Umbilical cord (tissue), 2 donors: ENCODE results near the gene MYO10. TPM values are rescaled to one million over a fixed set of nuclear protein-coding genes. Genes with fewer than 3 reads are reported as not detected.
"Not testable (repeated sequence)": the region's sequence is repeated elsewhere in the genome, so short reads cannot be mapped to it uniquely, and the experiment has no call there.

Experiments
- DNase-seq: peaks from one replicate; pipeline ENCODE4 v3.0.0-alpha.2; 2015; ENCODE audit warnings: low spot score
- total RNA-seq: library from RNA; depleted of rRNA; stranded (reverse); fragments of >200 nt; gene quantifications from one replicate; pipeline ENCODE4 v1.2.3, GENCODE V29; 2014; ENCODE audit warnings: low replicate concordance; ENCODE audit not compliant: insufficient read depth

Gene MYO10
- total RNA-seq: 24.1 TPM

GRCh38 chr5:16936150-16936988, at the start of gene MYO10:
TSS of gene MYO10 (minus strand) at chr5:16936288. CDS start at chr5:16935808, 480 bp downstream.
- peak; percentile 72 for DNase-seq

- DNase-seq: not testable (repeated sequence)
These were observed 49.2 kb upstream of the MYO10 start for GRCh38 chr5:16985304-16985703.

- no peak for DNase-seq
These were observed 47.9 kb upstream of the MYO10 start for GRCh38 chr5:16983972-16984371.

- DNase-seq: no peak
These were observed 47.0 kb upstream of the MYO10 start for GRCh38 chr5:16983022-16983639.

GRCh38 chr5:16981700-16982099, 45.6 kb upstream of the MYO10 start:
- DNase-seq: no peak

GRCh38 chr5:16980983-16981382, 44.9 kb upstream of the MYO10 start:
- no peak for DNase-seq

GRCh38 chr5:16978296-16978695, 42.2 kb upstream of the MYO10 start:
- DNase-seq: no peak

- DNase-seq: no peak
These were observed 40.5 kb upstream of the MYO10 start for GRCh38 chr5:16976625-16977008.

- DNase-seq: no peak
These were observed 40.0 kb upstream of the MYO10 start for GRCh38 chr5:16975950-16976624.

GRCh38 chr5:16974981-16975380, 38.9 kb upstream of the MYO10 start:
- DNase-seq: no peak

- no peak for DNase-seq
These were observed 34.7 kb upstream of the MYO10 start for GRCh38 chr5:16970826-16971225.

- no peak for DNase-seq
These were observed 34.2 kb upstream of the MYO10 start for GRCh38 chr5:16970260-16970659.

- DNase-seq: no peak
These were observed 29.5 kb upstream of the MYO10 start for GRCh38 chr5:16965581-16965980.

GRCh38 chr5:16963821-16964220, 27.7 kb upstream of the MYO10 start:
- DNase-seq: no peak

GRCh38 chr5:16961131-16961530, 25.0 kb upstream of the MYO10 start:
- peak; percentile 78 for DNase-seq

- DNase-seq: no peak
These were observed 21.5 kb upstream of the MYO10 start for GRCh38 chr5:16957304-16958196.

GRCh38 chr5:16953729-16954128, 17.6 kb upstream of the MYO10 start:
- DNase-seq: no peak

GRCh38 chr5:16952968-16953671, 17.0 kb upstream of the MYO10 start:
- DNase-seq: no peak

GRCh38 chr5:16946725-16947124, 10.6 kb upstream of the MYO10 start:
- DNase-seq: no peak

- DNase-seq: no peak
These were observed 8.9 kb upstream of the MYO10 start for GRCh38 chr5:16944816-16945562.
